ENCODE data around the gene SAMD8.
"Not testable (repeated sequence)": the region's sequence is repeated elsewhere in the genome, so short reads cannot be mapped to it uniquely, and the experiment has no call there.

The SAMD8 gene

GRCh38 chr10:75180592-75180991 lies 69.1 kb downstream of the SAMD8 start:
- POLR2A ChIA-PET, result interaction anchor here (0.6 kb wide), 1 partner anchor 221 kb away, joined by 3 read pairs; the partner anchor contains the start of gene ZNF503
- no peak for DNase-seq (ENCODE audit: low read depth, low spot score)
- no peak overlapping the region for H3K4me3 ChIP-seq (ENCODE audit: low read depth, low read length)
- CTCF ChIA-PET, result interaction anchor here (0.9 to 16.5 kb wide), 3 partner anchors 8 to 53 kb away, joined by 3 to 302 read pairs (median 45); partner anchors contain the start of gene COMTD1
- TF ChIP-seq CTCF (IDR thresholded peaks at IDR 0.05; ENCODE audit: insufficient read depth, low read length, missing control alignments), result no peak

GRCh38 chr10:75181073-75181472 lies 69.6 kb downstream of the SAMD8 start:
- POLR2A ChIA-PET, result interaction anchor here (0.6 kb wide), 1 partner anchor 221 kb away, joined by 3 read pairs; the partner anchor contains the start of gene ZNF503
- CTCF ChIA-PET, result interaction anchor here (0.9 to 16.5 kb wide), 3 partner anchors 8 to 52 kb away, joined by 3 to 302 read pairs (median 45); partner anchors contain the start of gene COMTD1
- TF ChIP-seq CTCF (IDR thresholded peaks at IDR 0.05; ENCODE audit: insufficient read depth, low read length, missing control alignments), result no peak

GRCh38 chr10:75186310-75186709 lies 74.9 kb downstream of the SAMD8 start:
- no peak for DNase-seq (ENCODE audit: low read depth, low spot score)
- no peak for TF ChIP-seq CTCF (IDR thresholded peaks at IDR 0.05; ENCODE audit: insufficient read depth, low read length, missing control alignments)
- ChIA-PET POLR2A (no interaction called here), CTCF (interaction anchor here (2.0 to 16.5 kb wide), 5 partner anchors 7 to 47 kb away, joined by 8 to 302 read pairs (median 42); partner anchors contain the start of gene COMTD1)
- no peak overlapping the region for H3K4me3 ChIP-seq (ENCODE audit: low read depth, low read length)

More at GRCh38 chr10:75181073-75181472, 69.6 kb downstream of the SAMD8 start:
- no peak for DNase-seq (ENCODE audit: low read depth, low spot score)
- no peak overlapping the region for H3K4me3 ChIP-seq (ENCODE audit: low read depth, low read length)

- ChIA-PET POLR2A (interaction anchor here (1.2 to 2.0 kb wide), 2 partner anchors 22 to 47 kb away, joined by 4 to 5 read pairs; no protein-coding TSS in a partner anchor), CTCF (interaction anchor here (0.7 to 16.5 kb wide), 20 partner anchors 9 to 944 kb away, joined by 3 to 302 read pairs (median 4); partner anchors contain the start of gene COMTD1)
- no peak overlapping the region for H3K4me3 ChIP-seq (ENCODE audit: low read depth, low read length)
- TF ChIP-seq CTCF (IDR thresholded peaks at IDR 0.05; ENCODE audit: insufficient read depth, low read length, missing control alignments), result peak; percentile 68
- no peak for DNase-seq (ENCODE audit: low read depth, low spot score)
Observed at GRCh38 chr10:75187961-75188426, 76.5 kb downstream of the SAMD8 start.

- CTCF ChIA-PET, result interaction anchor here (0.7 to 16.5 kb wide), 20 partner anchors 10 to 945 kb away, joined by 3 to 302 read pairs (median 4); partner anchors contain the start of gene COMTD1
- DNase-seq (ENCODE audit: low read depth, low spot score); H3K4me3 ChIP-seq (ENCODE audit: low read depth, low read length): not testable (repeated sequence)
- POLR2A ChIA-PET, result interaction anchor here (1.2 to 2.0 kb wide), 2 partner anchors 21 to 46 kb away, joined by 4 to 5 read pairs; no protein-coding TSS in a partner anchor
Observed at GRCh38 chr10:75188522-75188921, 77.1 kb downstream of the SAMD8 start.

GRCh38 chr10:75189266-75190096 lies 78.0 kb downstream of the SAMD8 start:
- CTCF ChIA-PET, result interaction anchor here (0.9 to 16.5 kb wide), 5 partner anchors 10 to 44 kb away, joined by 3 to 302 read pairs (median 42); partner anchors contain the start of gene COMTD1
- TF ChIP-seq CTCF (IDR thresholded peaks at IDR 0.05; ENCODE audit: insufficient read depth, low read length, missing control alignments), result no peak
- DNase-seq (ENCODE audit: low read depth, low spot score), result no peak
- POLR2A ChIA-PET, result no interaction called here
- H3K4me3 ChIP-seq (ENCODE audit: low read depth, low read length), result no peak overlapping the region

Data from AG04449 (cell line).